ENCODE measurements around the gene ACKR3. TPM values are rescaled to one million over a fixed set of nuclear protein-coding genes. Genes with fewer than 3 reads are reported as not detected.

ACKR3 gene
- 14.2 and 24.0 TPM in 2 replicates for total RNA-seq (2014; rRNA removed; shearing (Covaris generic))

DNA sequence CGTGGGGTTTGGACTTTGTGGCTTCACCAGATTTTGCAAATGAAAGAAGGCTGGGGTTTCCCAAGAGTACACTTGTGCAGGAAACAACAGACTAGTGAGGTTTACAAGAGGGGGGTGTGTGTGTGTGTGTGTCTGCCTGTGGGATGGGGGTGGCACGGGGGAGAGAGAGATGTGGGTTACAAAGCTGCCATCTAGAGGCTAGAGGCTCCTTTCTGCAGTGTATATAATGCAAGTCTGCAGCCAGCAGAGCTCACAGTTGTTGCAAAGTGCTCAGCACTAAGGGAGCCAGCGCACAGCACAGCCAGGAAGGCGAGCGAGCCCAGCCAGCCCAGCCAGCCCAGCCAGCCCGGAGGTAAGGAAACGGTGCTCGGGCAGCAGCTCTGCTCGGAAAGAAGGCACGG is at the start of gene ACKR3:
Gene ACKR3, plus strand, starts transcription at position 253 of the 401 bp plus-strand sequence. CDS start 10,641 bp downstream, outside the sequence.
- peak; percentile 85 for DNase-seq (ENCODE audit: low read depth)

- no peak for DNase-seq (ENCODE audit: low read depth)
These were observed 48.1 kb upstream of the ACKR3 start for GRCh38 chr2:236521556-236521955.

DNA sequence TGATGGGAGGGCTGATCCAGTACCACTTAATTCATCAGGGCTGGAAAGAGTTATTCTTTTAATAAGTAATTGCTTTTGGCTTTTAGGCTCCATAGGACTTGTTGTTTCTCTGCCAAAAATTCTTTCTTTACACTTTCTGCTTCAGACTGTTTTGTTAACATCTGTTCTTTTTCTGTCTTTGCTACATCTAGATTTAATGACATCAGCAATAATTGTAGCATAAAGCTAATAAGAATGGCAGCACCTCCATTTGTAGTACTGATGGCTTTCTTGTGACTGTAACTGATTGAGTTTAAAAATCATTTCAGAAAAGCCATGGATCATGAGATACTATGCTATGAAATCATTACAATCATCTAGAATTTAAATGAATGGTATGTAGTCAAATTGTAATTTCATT is 46.4 kb upstream of the ACKR3 start:
- DNase-seq (ENCODE audit: low read depth): no peak

DNA sequence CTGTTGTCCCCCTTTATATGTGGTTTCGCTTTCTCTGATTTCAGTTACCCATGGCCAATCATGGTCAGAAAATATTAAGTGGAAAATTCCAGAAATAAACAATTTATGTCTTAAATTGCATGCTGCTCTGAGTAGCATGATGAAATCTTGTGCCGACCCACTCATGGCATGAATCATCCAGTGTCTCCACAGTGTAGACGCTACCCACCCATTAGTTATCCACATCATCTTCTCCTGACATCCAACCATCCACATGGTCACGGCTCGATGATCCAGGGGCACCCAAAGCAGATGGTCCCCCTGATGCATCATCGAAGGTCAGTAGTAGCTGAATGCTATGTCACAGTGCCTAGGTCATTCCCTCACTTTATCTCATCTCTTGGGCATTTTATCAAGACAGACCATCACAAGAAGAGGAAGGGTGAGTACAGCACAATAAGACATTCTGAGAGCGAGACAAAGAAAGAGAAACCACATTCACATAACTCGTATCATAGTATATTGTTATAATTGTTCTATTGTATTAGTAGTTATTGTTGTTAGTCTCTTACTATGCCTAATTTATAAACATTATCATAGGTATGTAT is 44.1 kb upstream of the ACKR3 start:
- DNase-seq (ENCODE audit: low read depth): peak; percentile 24

GRCh38 chr2:236526455-236527158 is 43.0 kb upstream of the ACKR3 start:
- DNase-seq (ENCODE audit: low read depth): no peak

DNA sequence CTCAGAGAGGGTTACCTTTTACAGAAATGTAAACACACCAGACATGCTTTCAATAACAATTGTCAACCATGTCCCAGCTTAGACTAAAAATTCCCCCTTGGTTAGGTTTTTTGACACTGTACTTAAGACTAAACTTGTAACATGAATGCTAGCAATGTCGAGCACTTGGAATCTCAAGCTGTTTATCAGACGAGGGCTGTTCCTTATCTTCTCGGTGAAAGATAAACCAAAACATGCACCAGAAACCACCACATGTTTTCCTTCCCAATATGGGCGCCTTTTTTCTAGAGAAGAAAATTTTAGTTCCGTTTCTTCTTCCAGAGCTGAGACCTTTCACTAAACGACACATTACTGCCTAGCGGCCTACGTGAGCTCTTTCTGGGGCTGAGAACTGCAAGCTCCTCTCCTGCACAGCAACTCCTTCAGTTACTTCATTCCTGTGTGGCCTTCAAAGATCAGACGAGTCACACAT is 42.4 kb upstream of the ACKR3 start:
- DNase-seq (ENCODE audit: low read depth): no peak

GRCh38 chr2:236529606-236530005 is 40.0 kb upstream of the ACKR3 start:
- no peak for DNase-seq (ENCODE audit: low read depth)

- no peak for DNase-seq (ENCODE audit: low read depth)
These were observed 39.1 kb upstream of the ACKR3 start for GRCh38 chr2:236530512-236530911.

DNA sequence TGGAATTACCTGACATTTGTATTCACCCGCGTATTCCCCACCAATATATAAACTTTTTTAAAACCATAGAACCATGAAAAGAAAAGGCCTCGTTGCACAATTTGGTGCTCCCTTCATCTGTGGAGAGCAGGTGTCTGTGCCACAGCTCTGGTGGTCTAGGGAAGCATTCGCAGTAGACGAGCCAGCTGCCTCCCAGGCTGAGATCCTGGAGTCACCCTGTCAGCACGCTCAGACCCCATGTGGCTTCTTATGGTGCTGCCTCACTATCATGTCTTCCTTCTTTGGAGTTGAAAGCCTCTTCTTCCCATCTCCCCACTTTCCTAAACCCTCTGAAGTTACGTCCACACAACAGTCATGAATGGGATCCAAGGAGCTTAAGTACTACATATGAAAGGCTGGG is 38.4 kb upstream of the ACKR3 start:
- DNase-seq (ENCODE audit: low read depth): no peak

DNA sequence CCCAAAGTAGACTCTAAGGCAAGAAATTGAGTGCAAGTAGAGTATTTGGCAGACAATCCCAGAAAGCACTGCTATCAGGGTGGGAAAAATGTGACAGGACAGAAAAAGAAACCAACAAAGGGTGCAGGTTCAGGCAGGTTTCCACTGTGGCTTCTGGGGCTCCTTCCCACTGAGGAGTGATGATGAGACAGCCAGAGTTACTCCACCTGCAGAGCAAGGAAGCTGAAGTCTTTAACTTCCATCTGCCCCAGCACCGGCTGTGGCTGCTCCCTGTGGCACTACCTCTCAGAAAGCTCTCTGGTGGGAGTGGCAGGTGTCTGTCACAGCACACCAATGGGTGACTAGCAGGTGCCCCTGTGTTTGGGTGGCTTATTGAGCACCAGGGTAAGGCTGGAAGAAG is 37.6 kb upstream of the ACKR3 start:
- no peak for DNase-seq (ENCODE audit: low read depth)

GRCh38 chr2:236533343-236533742 is 36.3 kb upstream of the ACKR3 start:
- no peak for DNase-seq (ENCODE audit: low read depth)

DNA sequence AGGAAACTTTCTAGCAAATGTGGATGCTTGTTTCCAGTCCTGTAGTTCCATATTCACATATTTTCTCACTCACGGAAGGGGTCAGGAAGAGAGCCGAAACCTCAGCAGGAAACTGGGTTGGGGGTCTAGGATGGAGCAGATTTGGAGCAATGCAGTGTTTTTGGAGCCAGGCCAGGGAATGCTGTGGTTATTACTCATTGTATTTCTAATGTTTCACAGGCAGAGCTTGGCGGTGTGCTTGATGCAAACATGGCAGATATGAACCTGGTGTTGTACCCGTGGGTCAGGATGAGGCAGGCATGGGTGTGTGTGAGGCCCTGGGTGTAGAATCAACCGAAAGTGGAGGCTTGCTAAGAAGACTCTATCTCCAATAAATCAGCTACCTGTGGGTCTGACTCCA is 34.6 kb upstream of the ACKR3 start:
- DNase-seq (ENCODE audit: low read depth): peak; percentile 77

DNA sequence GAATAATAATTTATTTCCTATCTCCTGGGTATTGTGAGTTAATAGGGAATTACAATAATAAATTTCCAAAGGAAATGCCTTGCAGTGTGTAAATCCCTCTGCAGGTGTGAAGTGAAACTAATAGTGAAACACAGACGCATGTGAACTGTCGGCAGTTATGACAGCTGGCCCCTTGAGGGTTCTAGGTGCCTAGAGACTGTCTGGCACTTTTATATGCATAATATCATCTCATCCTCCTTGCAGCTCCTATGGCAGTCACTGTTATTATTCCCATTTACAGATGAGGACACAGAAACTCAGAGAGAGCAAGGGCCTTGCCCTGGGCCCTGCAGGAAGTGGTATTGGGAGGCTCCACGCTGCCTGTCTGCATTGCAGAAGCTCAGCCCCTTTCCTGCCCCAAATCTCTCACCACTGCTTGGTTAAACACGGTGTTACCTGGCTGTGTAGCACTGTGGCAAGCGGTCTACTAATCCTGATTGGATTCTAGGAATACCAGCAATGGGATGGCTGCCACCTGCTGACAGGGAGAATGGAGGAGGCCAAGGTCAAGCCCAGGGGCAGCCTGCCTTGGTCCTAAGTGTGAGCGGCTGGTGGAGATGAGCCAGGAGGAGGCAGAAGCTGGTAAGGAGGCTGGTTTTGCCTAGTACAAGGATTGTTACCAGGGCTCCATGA is 32.8 kb upstream of the ACKR3 start:
- no peak for DNase-seq (ENCODE audit: low read depth)

DNA sequence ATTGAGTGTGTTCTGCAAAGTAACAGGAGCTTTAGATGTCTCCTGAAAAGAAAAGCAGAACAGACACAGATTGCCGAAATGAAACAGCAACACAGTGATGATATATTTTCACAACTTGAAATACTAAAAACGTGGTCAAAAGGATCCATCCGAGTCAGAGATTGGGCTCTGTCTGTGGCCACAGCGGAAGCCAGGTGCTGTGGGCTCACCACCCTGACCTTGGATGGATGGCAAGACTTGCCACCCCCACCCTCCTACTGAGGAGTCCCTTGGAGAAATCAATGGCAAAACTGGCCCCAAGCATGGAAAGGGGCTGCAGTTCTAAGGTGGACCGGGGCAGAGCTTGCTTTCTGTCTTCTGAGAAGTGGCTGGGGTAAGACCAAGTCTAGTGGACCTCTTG is 31.4 kb upstream of the ACKR3 start:
- no peak for DNase-seq (ENCODE audit: low read depth)

GRCh38 chr2:236541008-236541562 is 28.5 kb upstream of the ACKR3 start:
- no peak for DNase-seq (ENCODE audit: low read depth)

DNA sequence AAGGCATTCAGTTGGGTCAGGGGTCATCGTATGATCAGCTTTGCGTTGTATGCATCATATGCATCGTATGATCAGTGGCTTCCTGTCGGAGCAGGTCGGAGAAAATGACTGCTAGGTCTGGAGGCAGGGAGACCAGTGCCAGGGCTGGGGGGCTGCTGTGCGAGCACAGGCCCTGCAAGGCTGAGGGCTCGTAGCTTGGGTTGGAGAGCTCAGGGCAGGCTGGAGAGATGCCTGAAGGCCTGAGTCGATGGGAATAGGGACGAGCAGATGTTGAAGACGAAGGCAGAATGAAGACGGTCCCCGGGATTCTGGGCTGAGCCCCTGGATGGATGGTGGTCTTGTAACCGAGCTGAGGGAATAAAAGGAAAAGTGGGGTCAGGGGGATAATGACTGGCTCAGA is 25.3 kb upstream of the ACKR3 start:
- DNase-seq (ENCODE audit: low read depth): no peak

- no peak for DNase-seq (ENCODE audit: low read depth)
These were observed 24.4 kb upstream of the ACKR3 start for GRCh38 chr2:236545248-236545658.

GRCh38 chr2:236545814-236546480 is 23.7 kb upstream of the ACKR3 start:
- DNase-seq (ENCODE audit: low read depth): no peak

- no peak for DNase-seq (ENCODE audit: low read depth)
These were observed 23.0 kb upstream of the ACKR3 start for GRCh38 chr2:236546561-236547002.

- no peak for DNase-seq (ENCODE audit: low read depth)
These were observed 21.9 kb upstream of the ACKR3 start for GRCh38 chr2:236547725-236548124.

DNA sequence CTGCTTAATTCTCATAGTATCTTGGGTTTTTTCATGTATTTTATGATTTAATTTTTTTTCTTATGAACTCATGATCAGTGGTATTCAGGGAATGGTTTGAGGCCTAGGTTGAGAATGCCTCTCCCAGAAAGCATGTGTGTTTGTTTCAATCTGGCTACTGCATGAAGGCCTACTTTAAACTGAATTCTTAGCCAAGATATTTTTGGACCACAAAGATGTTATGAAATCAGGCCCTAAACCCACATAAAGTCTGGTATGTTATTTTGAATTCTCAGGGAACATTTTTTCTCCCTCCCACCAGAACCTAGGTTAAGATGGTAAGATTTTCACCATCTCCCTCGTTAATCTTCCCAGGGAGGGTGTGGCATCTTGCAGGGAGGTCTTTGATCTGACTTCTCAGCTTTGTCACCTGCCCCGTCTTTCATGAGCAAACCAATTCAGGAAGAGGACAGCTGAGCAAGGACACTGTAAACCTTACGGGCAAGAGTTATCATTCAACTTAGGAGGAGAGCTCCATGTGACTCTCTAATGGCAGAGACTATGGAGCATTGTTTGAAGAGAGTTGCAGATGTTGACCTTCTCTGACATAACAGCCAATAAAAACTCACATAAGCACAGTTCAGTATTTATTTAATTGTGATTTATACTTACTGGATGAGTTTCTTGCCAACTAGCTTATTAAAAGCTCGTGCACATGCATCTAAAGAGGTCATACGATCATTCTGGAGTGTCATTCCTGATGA is 21.3 kb upstream of the ACKR3 start:
- no peak for DNase-seq (ENCODE audit: low read depth)

Measured in RPMI7951 (cell line).